GM10266 (cell line): ENCODE data around the gene SPRY4.

Source experiments
- DNase-seq: peaks from one replicate; pipeline ENCODE4 v3.0.0; 2012; ENCODE audit errors: extremely low spot score
- CTCF ChIP-seq: IDR thresholded peaks from 2 replicates; pipeline ENCODE4 v1.5.1; 2012; ENCODE audit warnings: mild to moderate bottlenecking, low read depth; ENCODE audit not compliant: control insufficient read depth, insufficient read depth; ENCODE audit errors: missing control alignments

Gene SPRY4

GRCh38 chr5:142323480-142324135 lies 1.2 kb downstream of the SPRY4 start:
- no peak for TF ChIP-seq CTCF
- no peak for DNase-seq

- TF ChIP-seq CTCF: no peak
- DNase-seq: no peak
Observed at GRCh38 chr5:142322747-142323479, 1.9 kb downstream of the SPRY4 start.

GRCh38 chr5:142322403-142322746 lies 2.4 kb downstream of the SPRY4 start:
- DNase-seq: no peak
- no peak for TF ChIP-seq CTCF

GRCh38 chr5:142320851-142321560 lies 3.8 kb downstream of the SPRY4 start:
- no peak for TF ChIP-seq CTCF

GRCh38 chr5:142320430-142320738 lies 4.4 kb downstream of the SPRY4 start:
- no peak for TF ChIP-seq CTCF
- no peak for DNase-seq

More at GRCh38 chr5:142320851-142321560, 3.8 kb downstream of the SPRY4 start:
- DNase-seq: no peak

- TF ChIP-seq CTCF: no peak
- DNase-seq: no peak
Observed at GRCh38 chr5:142319560-142320429, 5.0 kb downstream of the SPRY4 start.
